HepG2 (cell line): ENCODE measurements around the gene NEAT1. TPM values are rescaled to one million over a fixed set of nuclear protein-coding genes. Genes with fewer than 3 reads are reported as not detected.

Experiments
- ARNT2 ChIP-seq: sonication (generic); formaldehyde crosslinking; IDR thresholded peaks from 2 replicates; pipeline ENCODE4 v1.8.0; 2022; ENCODE audit warnings: mild to moderate bottlenecking, low read depth, missing genetic modification reagents, moderate library complexity
- ARNTL ChIP-seq: sonication (generic); formaldehyde crosslinking; IDR thresholded peaks from 2 replicates; pipeline ENCODE4 v1.4.0; 2020; ENCODE audit warnings: mild to moderate bottlenecking, missing genetic modification reagents
- ASH2L ChIP-seq: fragments of 300-600, 200-600 bp; sonication (generic); IDR thresholded peaks from 2 replicates; pipeline ENCODE4 v1.7.0; 2017; ENCODE audit warnings: low read depth, mild to moderate bottlenecking, moderate library complexity, mixed read lengths, low read length; ENCODE audit not compliant: insufficient read length
- ATF7-NPFF ChIP-seq: sonication (generic); formaldehyde crosslinking; IDR thresholded peaks from 2 replicates; pipeline ENCODE4 v1.8.1; 2023; ENCODE audit warnings: mild to moderate bottlenecking, low read depth, missing genetic modification reagents, moderate library complexity
- CEBPG ChIP-seq: IDR thresholded peaks from 2 replicates; pipeline ENCODE4 v1.6.1; 2016
- CHD2 ChIP-seq: IDR thresholded peaks from 2 replicates; pipeline ENCODE4 v1.6.1; 2011; ENCODE audit warnings: low read depth, low read length, improper control_type of control experiment
- DMAP1 ChIP-seq: IDR thresholded peaks from 2 replicates; pipeline ENCODE4 v1.6.1; 2016
- FOXA3 ChIP-seq: IDR thresholded peaks from 2 replicates; pipeline ENCODE4 v1.6.1; 2016; ENCODE audit warnings: missing genetic modification reagents, missing compliant biosample characterization
- GFI1 ChIP-seq: sonication (generic); formaldehyde crosslinking; IDR thresholded peaks from 2 replicates; pipeline ENCODE4 v1.5.0; 2020; ENCODE audit warnings: missing genetic modification reagents, mild to moderate bottlenecking, borderline replicate concordance
- MEIS1 ChIP-seq: sonication (generic); formaldehyde crosslinking; IDR thresholded peaks from 2 replicates; pipeline ENCODE4 v1.9.0; 2021; ENCODE audit warnings: mild to moderate bottlenecking, missing genetic modification reagents, moderate library complexity, borderline replicate concordance
- NR2C2 ChIP-seq: sonication (generic); formaldehyde crosslinking; IDR thresholded peaks from 2 replicates; pipeline ENCODE4 v1.4.0; 2020; ENCODE audit warnings: missing genetic modification reagents, mild to moderate bottlenecking, moderate library complexity, borderline replicate concordance
- SUZ12 ChIP-seq: fragments of 150-350 bp; IDR thresholded peaks from 2 replicates; pipeline ENCODE4 v1.6.1; 2014; ENCODE audit warnings: low read depth, low read length
- TBL1XR1 ChIP-seq: fragments of 150-350 bp; IDR thresholded peaks from 2 replicates; pipeline ENCODE4 v1.6.1; 2014; ENCODE audit warnings: borderline replicate concordance, low read length; ENCODE audit not compliant: partially characterized antibody
- TEAD3 ChIP-seq: optimal IDR thresholded peaks from 2 replicates; pipeline ENCODE3; 2016; ENCODE audit warnings: borderline replicate concordance
- ZNF232 ChIP-seq: sonication (generic); formaldehyde crosslinking; IDR thresholded peaks from 2 replicates; pipeline ENCODE4 v1.4.0; 2020; ENCODE audit warnings: missing genetic modification reagents, borderline replicate concordance
- ZNF543 ChIP-seq: sonication (generic); formaldehyde crosslinking; IDR thresholded peaks from 2 replicates; pipeline ENCODE4 v1.4.0; 2020; ENCODE audit warnings: mild to moderate bottlenecking, missing genetic modification reagents
- ZNF557 ChIP-seq: sonication (generic); formaldehyde crosslinking; IDR thresholded peaks from 2 replicates; pipeline ENCODE4 v1.4.0; 2020; ENCODE audit warnings: missing genetic modification reagents
- ZNF614 ChIP-seq: IDR thresholded peaks from 2 replicates; pipeline ENCODE4 v1.6.1; 2018; ENCODE audit warnings: missing biosample characterization, missing genetic modification reagents, inconsistent platforms, borderline replicate concordance
- ZNF616 ChIP-seq: sonication (generic); formaldehyde crosslinking; IDR thresholded peaks from 2 replicates; pipeline ENCODE4 v1.5.0; 2020; ENCODE audit warnings: low read depth, mild to moderate bottlenecking, missing genetic modification reagents
- ZSCAN5A ChIP-seq: sonication (generic); formaldehyde crosslinking; IDR thresholded peaks from 2 replicates; pipeline ENCODE4 v1.8.0; 2022; ENCODE audit warnings: mild to moderate bottlenecking, missing genetic modification reagents, borderline replicate concordance
- polyA plus RNA-seq, 8 experiments: library from polyadenylated mRNA; depleted of rRNA in 3 of 8; stranded (reverse) in 7 of 8; unstranded in 1 of 8; fragments of >200 nt; fragmentation: Illumina TruSeq in 4 of 8; extraction: Trizol in 4 of 8; gene quantifications; 2 replicates each; pipeline versions ENCODE4 v1.2.1 to v1.2.3, GENCODE V29; 2011 to 2016; ENCODE audit warnings: low read depth in 4 of 8, missing spikeins in 1 of 8, mixed read lengths in 1 of 8; ENCODE audit not compliant: insufficient read depth in 1 of 8
- total RNA-seq, 5 experiments: library from RNA; depleted of rRNA; stranded (reverse); fragments of >200 nt; fragmentation: Illumina TruSeq; extraction: Trizol; gene quantifications; 2 replicates each; pipeline ENCODE4 v1.2.3, GENCODE V29; 2016; ENCODE audit warnings: low read depth in 1 of 5
- TF ChIP-seq, protein P1 (sequence below): sonication (generic); formaldehyde crosslinking; IDR thresholded peaks from 2 replicates; pipeline ENCODE4 v1.5.0; 2020; ENCODE audit warnings: mild to moderate bottlenecking, missing genetic modification reagents, moderate library complexity
- TF ChIP-seq, protein P2 (sequence below): sonication (generic); formaldehyde crosslinking; IDR thresholded peaks from 2 replicates; pipeline ENCODE4 v1.5.1; 2020; ENCODE audit warnings: mild to moderate bottlenecking, missing genetic modification reagents, moderate library complexity
- TF ChIP-seq, protein P3 (sequence below): sonication (generic); formaldehyde crosslinking; IDR thresholded peaks from 2 replicates; pipeline ENCODE4 v1.8.0; 2022; ENCODE audit warnings: low read depth, missing genetic modification reagents

Gene NEAT1
- total and polyA plus RNA-seq, 2 of the 13 experiments (the other 11 are each of a cell fraction or from before 2014, with no cell fraction given) = 20.5 to 41.2 TPM

- TF ChIP-seq MEIS1 = no peak
- TF ChIP-seq, protein P1, sequence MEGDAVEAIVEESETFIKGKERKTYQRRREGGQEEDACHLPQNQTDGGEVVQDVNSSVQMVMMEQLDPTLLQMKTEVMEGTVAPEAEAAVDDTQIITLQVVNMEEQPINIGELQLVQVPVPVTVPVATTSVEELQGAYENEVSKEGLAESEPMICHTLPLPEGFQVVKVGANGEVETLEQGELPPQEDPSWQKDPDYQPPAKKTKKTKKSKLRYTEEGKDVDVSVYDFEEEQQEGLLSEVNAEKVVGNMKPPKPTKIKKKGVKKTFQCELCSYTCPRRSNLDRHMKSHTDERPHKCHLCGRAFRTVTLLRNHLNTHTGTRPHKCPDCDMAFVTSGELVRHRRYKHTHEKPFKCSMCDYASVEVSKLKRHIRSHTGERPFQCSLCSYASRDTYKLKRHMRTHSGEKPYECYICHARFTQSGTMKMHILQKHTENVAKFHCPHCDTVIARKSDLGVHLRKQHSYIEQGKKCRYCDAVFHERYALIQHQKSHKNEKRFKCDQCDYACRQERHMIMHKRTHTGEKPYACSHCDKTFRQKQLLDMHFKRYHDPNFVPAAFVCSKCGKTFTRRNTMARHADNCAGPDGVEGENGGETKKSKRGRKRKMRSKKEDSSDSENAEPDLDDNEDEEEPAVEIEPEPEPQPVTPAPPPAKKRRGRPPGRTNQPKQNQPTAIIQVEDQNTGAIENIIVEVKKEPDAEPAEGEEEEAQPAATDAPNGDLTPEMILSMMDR (CRISPR knock-in tag) = peak; percentile 95
- no peak for TF ChIP-seq ZNF616 (CRISPR knock-in tag)
- TF ChIP-seq DMAP1 (CRISPR knock-in tag) = no peak
- no peak for TF ChIP-seq ARNTL
- TF ChIP-seq FOXA3 (CRISPR knock-in tag) = peak; percentile 29; the same call in 1 of the 2 replicates
- no peak for TF ChIP-seq TBL1XR1
- TF ChIP-seq SUZ12 = no peak
- TF ChIP-seq ZNF543 (CRISPR knock-in tag) = no peak
- TF ChIP-seq, protein P2, sequence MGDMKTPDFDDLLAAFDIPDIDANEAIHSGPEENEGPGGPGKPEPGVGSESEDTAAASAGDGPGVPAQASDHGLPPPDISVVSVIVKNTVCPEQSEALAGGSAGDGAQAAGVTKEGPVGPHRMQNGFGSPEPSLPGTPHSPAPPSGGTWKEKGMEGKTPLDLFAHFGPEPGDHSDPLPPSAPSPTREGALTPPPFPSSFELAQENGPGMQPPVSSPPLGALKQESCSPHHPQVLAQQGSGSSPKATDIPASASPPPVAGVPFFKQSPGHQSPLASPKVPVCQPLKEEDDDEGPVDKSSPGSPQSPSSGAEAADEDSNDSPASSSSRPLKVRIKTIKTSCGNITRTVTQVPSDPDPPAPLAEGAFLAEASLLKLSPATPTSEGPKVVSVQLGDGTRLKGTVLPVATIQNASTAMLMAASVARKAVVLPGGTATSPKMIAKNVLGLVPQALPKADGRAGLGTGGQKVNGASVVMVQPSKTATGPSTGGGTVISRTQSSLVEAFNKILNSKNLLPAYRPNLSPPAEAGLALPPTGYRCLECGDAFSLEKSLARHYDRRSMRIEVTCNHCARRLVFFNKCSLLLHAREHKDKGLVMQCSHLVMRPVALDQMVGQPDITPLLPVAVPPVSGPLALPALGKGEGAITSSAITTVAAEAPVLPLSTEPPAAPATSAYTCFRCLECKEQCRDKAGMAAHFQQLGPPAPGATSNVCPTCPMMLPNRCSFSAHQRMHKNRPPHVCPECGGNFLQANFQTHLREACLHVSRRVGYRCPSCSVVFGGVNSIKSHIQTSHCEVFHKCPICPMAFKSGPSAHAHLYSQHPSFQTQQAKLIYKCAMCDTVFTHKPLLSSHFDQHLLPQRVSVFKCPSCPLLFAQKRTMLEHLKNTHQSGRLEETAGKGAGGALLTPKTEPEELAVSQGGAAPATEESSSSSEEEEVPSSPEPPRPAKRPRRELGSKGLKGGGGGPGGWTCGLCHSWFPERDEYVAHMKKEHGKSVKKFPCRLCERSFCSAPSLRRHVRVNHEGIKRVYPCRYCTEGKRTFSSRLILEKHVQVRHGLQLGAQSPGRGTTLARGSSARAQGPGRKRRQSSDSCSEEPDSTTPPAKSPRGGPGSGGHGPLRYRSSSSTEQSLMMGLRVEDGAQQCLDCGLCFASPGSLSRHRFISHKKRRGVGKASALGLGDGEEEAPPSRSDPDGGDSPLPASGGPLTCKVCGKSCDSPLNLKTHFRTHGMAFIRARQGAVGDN (CRISPR knock-in tag) = peak; percentile 54
- TF ChIP-seq ZNF614 (CRISPR knock-in tag) = 0 out of 2 replicates have a peak, but pooled peaks have one; percentile 31
- no peak for TF ChIP-seq CHD2
- TF ChIP-seq ZNF232 = no peak
- TF ChIP-seq ARNT2 = no peak
- TF ChIP-seq NR2C2 = no peak
- peak; percentile 33 for TF ChIP-seq TEAD3 (CRISPR knock-in tag)
- TF ChIP-seq, protein P3, sequence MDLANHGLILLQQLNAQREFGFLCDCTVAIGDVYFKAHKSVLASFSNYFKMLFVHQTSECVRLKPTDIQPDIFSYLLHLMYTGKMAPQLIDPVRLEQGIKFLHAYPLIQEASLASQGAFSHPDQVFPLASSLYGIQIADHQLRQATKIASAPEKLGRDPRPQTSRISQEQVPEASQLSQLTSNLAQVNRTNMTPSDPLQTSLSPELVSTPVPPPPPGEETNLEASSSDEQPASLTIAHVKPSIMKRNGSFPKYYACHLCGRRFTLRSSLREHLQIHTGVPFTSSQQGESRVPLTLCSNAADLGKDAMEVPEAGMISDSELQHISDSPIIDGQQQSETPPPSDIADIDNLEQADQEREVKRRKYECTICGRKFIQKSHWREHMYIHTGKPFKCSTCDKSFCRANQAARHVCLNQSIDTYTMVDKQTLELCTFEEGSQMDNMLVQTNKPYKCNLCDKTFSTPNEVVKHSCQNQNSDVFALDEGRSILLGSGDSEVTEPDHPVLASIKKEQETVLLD (CRISPR knock-in tag) = no peak
- no peak for TF ChIP-seq GFI1 (CRISPR knock-in tag)
- no peak for TF ChIP-seq ZNF557 (CRISPR knock-in tag)
- no peak for TF ChIP-seq CEBPG
- no peak for TF ChIP-seq ATF7-NPFF (CRISPR knock-in tag)
- no peak for TF ChIP-seq ZSCAN5A (CRISPR knock-in tag)
- TF ChIP-seq ASH2L = no peak
Observed at GRCh38 chr11:65468874-65469333, 46.3 kb downstream of the NEAT1 start (continued).
